ENCODE data around the gene RBFA. TPM values are rescaled to one million over a fixed set of nuclear protein-coding genes. Genes with fewer than 3 reads are reported as not detected.

Gene RBFA
- total RNA-seq, 2 experiments from 2014 or later, result 25.9 to 28.1 TPM

- intact Hi-C loops (cut with micrococcal nuclease; ENCODE audit: unreplicated experiment), result loop anchor here (1.0 kb wide), 1 partner anchor 37 kb away; no protein-coding TSS in a partner anchor
- Histone ChIP-seq H3K36me3 (ENCODE audit: insufficient read depth, low read length) (peaks cover 54% of the 10 kb centered on the region), H3K4me3 (ENCODE audit: low read depth, low read length, poor library complexity, severe bottlenecking) (peak overlapping the region; percentile 98), H3K4me1 (ENCODE audit: insufficient read depth, low read length, poor library complexity, severe bottlenecking) (peaks cover 12% of the 10 kb centered on the region), H3K4me2 (ENCODE audit: low read length) (peak overlapping the region; percentile 87), H4K20me1 (ENCODE audit: insufficient read depth, low read length) (peaks cover 23% of the 10 kb centered on the region), H2AFZ (ENCODE audit: low read length) (no peak overlapping the region), H3K9me3 (ENCODE audit: low read length) (no peaks in the 10 kb centered on the region), H3K9me2 (ENCODE audit: insufficient read depth, low read length) (no peaks in the 10 kb centered on the region), H3K27ac (ENCODE audit: low read depth, low read length, poor library complexity, severe bottlenecking) (no peak overlapping the region), H3K79me2 (ENCODE audit: insufficient read depth, low read depth, low read length) (peaks cover 65% of the 10 kb centered on the region)
- ChIA-PET CTCF (ENCODE audit: unreplicated experiment) (no interaction called here), POLR2A (interaction anchor here (1.0 kb wide), 1 partner anchor 130 kb away, joined by 3 read pairs; no protein-coding TSS in a partner anchor)
- TF ChIP-seq, protein P1, sequence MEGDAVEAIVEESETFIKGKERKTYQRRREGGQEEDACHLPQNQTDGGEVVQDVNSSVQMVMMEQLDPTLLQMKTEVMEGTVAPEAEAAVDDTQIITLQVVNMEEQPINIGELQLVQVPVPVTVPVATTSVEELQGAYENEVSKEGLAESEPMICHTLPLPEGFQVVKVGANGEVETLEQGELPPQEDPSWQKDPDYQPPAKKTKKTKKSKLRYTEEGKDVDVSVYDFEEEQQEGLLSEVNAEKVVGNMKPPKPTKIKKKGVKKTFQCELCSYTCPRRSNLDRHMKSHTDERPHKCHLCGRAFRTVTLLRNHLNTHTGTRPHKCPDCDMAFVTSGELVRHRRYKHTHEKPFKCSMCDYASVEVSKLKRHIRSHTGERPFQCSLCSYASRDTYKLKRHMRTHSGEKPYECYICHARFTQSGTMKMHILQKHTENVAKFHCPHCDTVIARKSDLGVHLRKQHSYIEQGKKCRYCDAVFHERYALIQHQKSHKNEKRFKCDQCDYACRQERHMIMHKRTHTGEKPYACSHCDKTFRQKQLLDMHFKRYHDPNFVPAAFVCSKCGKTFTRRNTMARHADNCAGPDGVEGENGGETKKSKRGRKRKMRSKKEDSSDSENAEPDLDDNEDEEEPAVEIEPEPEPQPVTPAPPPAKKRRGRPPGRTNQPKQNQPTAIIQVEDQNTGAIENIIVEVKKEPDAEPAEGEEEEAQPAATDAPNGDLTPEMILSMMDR (conservative IDR thresholded peaks at IDR 0.05; ENCODE audit: low read length), result no peak
- no peak for TF ChIP-seq EZH2phosphoT487 (IDR thresholded peaks at IDR 0.05; ENCODE audit: borderline replicate concordance, low read depth, low read length)
- DNase-seq (ENCODE audit: low spot score), result no peak
- no TSS peak for BruUV-seq (replicated peaks)
Measured at GRCh38 chr18:79986726-79987125, 47.5 kb upstream of the RBFA start.

DNA sequence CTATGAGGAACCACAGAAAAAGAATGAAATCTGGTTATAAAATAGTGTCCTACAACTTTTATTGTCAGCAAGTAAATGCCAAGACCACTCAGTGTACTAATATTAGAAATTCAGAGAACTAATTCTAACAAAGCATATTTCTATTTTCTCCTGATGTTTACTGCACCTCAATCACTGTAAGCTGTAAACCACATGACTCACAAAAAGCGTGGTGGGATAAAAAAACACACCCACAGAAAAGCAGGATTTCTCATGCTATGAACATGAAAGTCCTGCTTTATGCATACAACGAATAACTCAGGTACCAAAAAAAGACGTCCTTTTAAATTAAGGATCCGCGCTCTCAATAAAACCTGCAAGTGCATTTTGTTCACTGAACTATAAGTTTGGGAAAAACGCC lies 46.7 kb upstream of the RBFA start:
- ChIA-PET CTCF (ENCODE audit: unreplicated experiment) (no interaction called here), POLR2A (interaction anchor here (0.8 to 1.0 kb wide), 2 partner anchors 11 to 130 kb away, joined by 3 to 4 read pairs; no protein-coding TSS in a partner anchor)
- Histone ChIP-seq H3K79me2 (ENCODE audit: insufficient read depth, low read depth, low read length) (peaks cover 57% of the 10 kb centered on the region), H2AFZ (ENCODE audit: low read length) (no peak overlapping the region), H3K27ac (ENCODE audit: low read depth, low read length, poor library complexity, severe bottlenecking) (peak overlapping the region; percentile 78), H3K9me3 (ENCODE audit: low read length) (no peaks in the 10 kb centered on the region), H3K4me1 (ENCODE audit: insufficient read depth, low read length, poor library complexity, severe bottlenecking) (peaks cover 12% of the 10 kb centered on the region), H4K20me1 (ENCODE audit: insufficient read depth, low read length) (peaks cover 23% of the 10 kb centered on the region), H3K9me2 (ENCODE audit: insufficient read depth, low read length) (no peaks in the 10 kb centered on the region), H3K4me3 (ENCODE audit: low read depth, low read length, poor library complexity, severe bottlenecking) (peak overlapping the region; percentile 98), H3K36me3 (ENCODE audit: insufficient read depth, low read length) (peaks cover 46% of the 10 kb centered on the region), H3K4me2 (ENCODE audit: low read length) (peak overlapping the region; percentile 87)
- BruUV-seq (replicated peaks), result no TSS peak
- TF ChIP-seq EZH2phosphoT487 (IDR thresholded peaks at IDR 0.05; ENCODE audit: borderline replicate concordance, low read depth, low read length), result no peak
- TF ChIP-seq, protein P1 (conservative IDR thresholded peaks at IDR 0.05; ENCODE audit: low read length), result no peak
- intact Hi-C loops (cut with micrococcal nuclease; ENCODE audit: unreplicated experiment), result loop anchor here (1.0 kb wide), 1 partner anchor 38 kb away; no protein-coding TSS in a partner anchor
- no peak for DNase-seq (ENCODE audit: low spot score)

- Histone ChIP-seq H3K79me2 (ENCODE audit: insufficient read depth, low read depth, low read length) (peaks cover 52% of the 10 kb centered on the region), H3K4me3 (ENCODE audit: low read depth, low read length, poor library complexity, severe bottlenecking) (peak overlapping the region; percentile 98), H3K9me2 (ENCODE audit: insufficient read depth, low read length) (no peaks in the 10 kb centered on the region), H3K9me3 (ENCODE audit: low read length) (no peaks in the 10 kb centered on the region), H2AFZ (ENCODE audit: low read length) (peak overlapping the region; percentile 76; the same call in 1 of the 2 replicates), H3K27ac (ENCODE audit: low read depth, low read length, poor library complexity, severe bottlenecking) (peak overlapping the region; percentile 78), H3K36me3 (ENCODE audit: insufficient read depth, low read length) (peaks cover 41% of the 10 kb centered on the region), H4K20me1 (ENCODE audit: insufficient read depth, low read length) (peaks cover 23% of the 10 kb centered on the region), H3K4me2 (ENCODE audit: low read length) (peak overlapping the region; percentile 87), H3K4me1 (ENCODE audit: insufficient read depth, low read length, poor library complexity, severe bottlenecking) (peaks cover 12% of the 10 kb centered on the region)
- peak; percentile 69 for DNase-seq (ENCODE audit: low spot score)
- no TSS peak for BruUV-seq (replicated peaks)
- ChIA-PET CTCF (ENCODE audit: unreplicated experiment) (no interaction called here), POLR2A (interaction anchor here (0.8 to 1.0 kb wide), 2 partner anchors 11 to 131 kb away, joined by 3 to 4 read pairs; no protein-coding TSS in a partner anchor)
- intact Hi-C loops (cut with micrococcal nuclease; ENCODE audit: unreplicated experiment), result loop anchor here (1.0 to 2.0 kb wide), 2 partner anchors 45 to 309 kb away; partner anchors contain the start of gene CTDP1
- TF ChIP-seq, protein P1 (conservative IDR thresholded peaks at IDR 0.05; ENCODE audit: low read length), result peak; percentile 59
- TF ChIP-seq EZH2phosphoT487 (IDR thresholded peaks at IDR 0.05; ENCODE audit: borderline replicate concordance, low read depth, low read length), result no peak
Measured at GRCh38 chr18:79988071-79988450, 46.2 kb upstream of the RBFA start.

All from OCI-LY7 (cell line).